ENCODE results near the gene KCNMA1.

Gene KCNMA1

GRCh38 chr10:77043420-77043763, 594.2 kb downstream of the KCNMA1 start:
- no peak for DNase-seq (ENCODE audit: low read depth in 2 of 2)

- DNase-seq (ENCODE audit: low read depth in 2 of 2) = no peak
Observed at GRCh38 chr10:77042706-77043419, 594.7 kb downstream of the KCNMA1 start.

- no peak for DNase-seq (ENCODE audit: low read depth in 2 of 2)
Observed at GRCh38 chr10:77041636-77042258, 595.9 kb downstream of the KCNMA1 start.

- no peak for DNase-seq (ENCODE audit: low read depth in 2 of 2)
Observed at GRCh38 chr10:77038407-77038806, 599.2 kb downstream of the KCNMA1 start.

GRCh38 chr10:77037735-77038403, 599.7 kb downstream of the KCNMA1 start:
- no peak for DNase-seq (ENCODE audit: low read depth in 2 of 2)

- DNase-seq (ENCODE audit: low read depth in 2 of 2) = no peak
Observed at GRCh38 chr10:77036993-77037734, 600.4 kb downstream of the KCNMA1 start.

- DNase-seq (ENCODE audit: low read depth in 2 of 2) = no peak
Observed at GRCh38 chr10:77036276-77036675, 601.3 kb downstream of the KCNMA1 start.

- no peak for DNase-seq (ENCODE audit: low read depth in 2 of 2)
Observed at GRCh38 chr10:77034795-77035194, 602.8 kb downstream of the KCNMA1 start.

GRCh38 chr10:77034240-77034639, 603.4 kb downstream of the KCNMA1 start:
- no peak for DNase-seq (ENCODE audit: low read depth in 2 of 2)

GRCh38 chr10:77032188-77032570, 605.4 kb downstream of the KCNMA1 start:
- no peak for DNase-seq (ENCODE audit: low read depth in 2 of 2)

GRCh38 chr10:77031531-77032187, 605.9 kb downstream of the KCNMA1 start:
- no peak for DNase-seq (ENCODE audit: low read depth in 2 of 2)

GRCh38 chr10:77030974-77031373, 606.6 kb downstream of the KCNMA1 start:
- DNase-seq (ENCODE audit: low read depth in 2 of 2) = no peak

- no peak for DNase-seq (ENCODE audit: low read depth in 2 of 2)
Observed at GRCh38 chr10:77029777-77030717, 607.6 kb downstream of the KCNMA1 start.

- DNase-seq (ENCODE audit: low read depth in 2 of 2) = no peak
Observed at GRCh38 chr10:77028042-77028441, 609.6 kb downstream of the KCNMA1 start.

- DNase-seq (ENCODE audit: low read depth in 2 of 2) = no peak
Observed at GRCh38 chr10:77027576-77027975, 610.0 kb downstream of the KCNMA1 start.

- no peak for DNase-seq (ENCODE audit: low read depth in 2 of 2)
Observed at GRCh38 chr10:77027141-77027540, 610.5 kb downstream of the KCNMA1 start.

GRCh38 chr10:77026148-77026547, 611.5 kb downstream of the KCNMA1 start:
- no peak for DNase-seq (ENCODE audit: low read depth in 2 of 2)

GRCh38 chr10:77024461-77024860, 613.1 kb downstream of the KCNMA1 start:
- no peak for DNase-seq (ENCODE audit: low read depth in 2 of 2)

GRCh38 chr10:77023396-77023795, 614.2 kb downstream of the KCNMA1 start:
- DNase-seq (ENCODE audit: low read depth in 2 of 2) = no peak

- no peak for DNase-seq (ENCODE audit: low read depth in 2 of 2)
Observed at GRCh38 chr10:77022671-77023070, 614.9 kb downstream of the KCNMA1 start.

- no peak for DNase-seq (ENCODE audit: low read depth in 2 of 2)
Observed at GRCh38 chr10:77021966-77022490, 615.6 kb downstream of the KCNMA1 start.

Data from stimulated activated CD4-positive, alpha-beta T cell treated with anti-CD3 and anti-CD28 coated beads, Interleukin-1b, Interleukin-23, amount 100 ng/mL, for 1 hour (primary cell).